Spleen (tissue), 7 donors: ENCODE data around the gene SCAMP3.

Source experiments
- POLR2A ChIP-seq, 3 donors: fragments of 450-650 bp; IDR thresholded peaks; one replicate each; pipeline ENCODE4 v1.5.1; 2017; ENCODE audit warnings: antibody characterized with exemption in 3 of 3, mild to moderate bottlenecking in 1 of 3
- TF ChIP-seq, protein P1 (sequence below), 11 experiments: fragments of 200-600 bp in 7 of 11; fragments of 450-650 bp in 4 of 11; sonication (generic) in 4 of 11; IDR thresholded peaks in 8 of 11; conservative IDR thresholded peaks in 3 of 11; 1 replicate in 7 of 11; 2 replicates in 4 of 11; pipeline versions ENCODE4 v1.4.0 to v1.8.0; 2016 to 2021; ENCODE audit warnings: antibody characterized with exemption in 11 of 11, inconsistent platforms in 4 of 11, mild to moderate bottlenecking in 1 of 11
- donor health status: DM: no; HTN: no; CAD: no; lungs with moderate emphysema.
- donor health status: DM: no; HTN: no; CAD: no.
- donor health status: DM: no; HTN: no; CAD: no.

GRCh38 chr1:155223047-155223446 lies 39.1 kb downstream of the SCAMP3 start:
- TF ChIP-seq POLR2A (IDR thresholded peaks at IDR 0.05): no peak
- TF ChIP-seq, protein P1, sequence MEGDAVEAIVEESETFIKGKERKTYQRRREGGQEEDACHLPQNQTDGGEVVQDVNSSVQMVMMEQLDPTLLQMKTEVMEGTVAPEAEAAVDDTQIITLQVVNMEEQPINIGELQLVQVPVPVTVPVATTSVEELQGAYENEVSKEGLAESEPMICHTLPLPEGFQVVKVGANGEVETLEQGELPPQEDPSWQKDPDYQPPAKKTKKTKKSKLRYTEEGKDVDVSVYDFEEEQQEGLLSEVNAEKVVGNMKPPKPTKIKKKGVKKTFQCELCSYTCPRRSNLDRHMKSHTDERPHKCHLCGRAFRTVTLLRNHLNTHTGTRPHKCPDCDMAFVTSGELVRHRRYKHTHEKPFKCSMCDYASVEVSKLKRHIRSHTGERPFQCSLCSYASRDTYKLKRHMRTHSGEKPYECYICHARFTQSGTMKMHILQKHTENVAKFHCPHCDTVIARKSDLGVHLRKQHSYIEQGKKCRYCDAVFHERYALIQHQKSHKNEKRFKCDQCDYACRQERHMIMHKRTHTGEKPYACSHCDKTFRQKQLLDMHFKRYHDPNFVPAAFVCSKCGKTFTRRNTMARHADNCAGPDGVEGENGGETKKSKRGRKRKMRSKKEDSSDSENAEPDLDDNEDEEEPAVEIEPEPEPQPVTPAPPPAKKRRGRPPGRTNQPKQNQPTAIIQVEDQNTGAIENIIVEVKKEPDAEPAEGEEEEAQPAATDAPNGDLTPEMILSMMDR (IDR thresholded peaks at IDR 0.05 in 8 of 11, conservative IDR thresholded peaks at IDR 0.05 in 3 of 11): no peak
